BE2C (cell line): ENCODE results near the gene TAF5L.
"Not testable (repeated sequence)": the region's sequence is repeated elsewhere in the genome, so short reads cannot be mapped to it uniquely, and the experiment has no call there.

Source experiments
- DNase-seq: peaks from one replicate; pipeline ENCODE4 v3.0.0-alpha.2; 2020
- H3K27me3 ChIP-seq: fragments of 250-450 bp; sonication (Bioruptor Pico); 2 replicates; pipeline ENCODE4 v1.5.1; 2020; ENCODE audit warnings: mild to moderate bottlenecking
- H3K36me3 ChIP-seq: fragments of 250-450 bp; sonication (Bioruptor Pico); 2 replicates; pipeline ENCODE4 v1.5.1; 2020; ENCODE audit warnings: mild to moderate bottlenecking
- H3K4me1 ChIP-seq: fragments of 250-450 bp; sonication (Bioruptor Pico); 2 replicates; pipeline ENCODE4 v1.5.1; 2020
- H3K4me3 ChIP-seq: 2 replicates; pipeline ENCODE4 v1.5.1; 2011; ENCODE audit warnings: low read depth, low read length
- H3K9me3 ChIP-seq: fragments of 250-450 bp; sonication (Bioruptor Pico); 2 replicates; pipeline ENCODE4 v1.5.1; 2020
- TF ChIP-seq, protein P1 (sequence below): IDR thresholded peaks from 2 replicates; pipeline ENCODE4 v1.5.1; 2012; ENCODE audit warnings: mild to moderate bottlenecking, low read depth, low read length

Gene TAF5L

DNA sequence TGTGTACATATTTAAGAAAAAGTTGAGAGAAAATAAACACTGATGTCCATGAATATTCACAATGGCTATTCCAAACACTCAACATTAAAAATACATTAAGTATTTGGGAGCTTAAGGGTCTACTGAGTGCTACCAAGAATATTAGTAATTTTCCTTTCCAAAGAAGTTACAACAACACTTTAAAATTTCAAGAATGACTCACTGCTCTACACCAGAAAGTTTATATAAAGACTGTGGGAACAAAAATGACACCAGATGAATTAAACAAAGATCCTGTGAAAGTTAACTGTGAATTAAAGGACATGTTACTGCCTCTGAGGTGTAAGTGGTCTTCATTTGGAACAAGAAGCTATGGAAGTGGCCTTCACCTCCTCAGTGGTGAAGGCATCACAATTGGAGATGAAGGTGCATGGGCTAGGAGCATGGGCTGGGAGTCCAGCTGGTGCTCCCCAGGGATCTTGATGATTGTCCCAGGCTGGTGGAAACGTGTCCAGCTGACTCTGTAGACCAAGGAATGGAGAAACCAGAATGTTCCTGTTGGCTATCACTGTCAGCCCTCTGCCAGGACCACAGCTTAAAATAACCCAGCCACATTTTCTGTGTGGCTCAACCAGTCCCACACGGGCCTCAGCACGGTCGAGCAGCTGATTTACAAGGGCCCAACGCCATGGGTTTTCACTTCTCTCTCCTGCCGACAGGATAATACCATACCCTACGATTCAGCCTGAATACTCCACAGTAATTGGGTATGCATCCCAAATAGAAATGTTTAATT is 28.8 kb downstream of the TAF5L start:
- TF ChIP-seq, protein P1, sequence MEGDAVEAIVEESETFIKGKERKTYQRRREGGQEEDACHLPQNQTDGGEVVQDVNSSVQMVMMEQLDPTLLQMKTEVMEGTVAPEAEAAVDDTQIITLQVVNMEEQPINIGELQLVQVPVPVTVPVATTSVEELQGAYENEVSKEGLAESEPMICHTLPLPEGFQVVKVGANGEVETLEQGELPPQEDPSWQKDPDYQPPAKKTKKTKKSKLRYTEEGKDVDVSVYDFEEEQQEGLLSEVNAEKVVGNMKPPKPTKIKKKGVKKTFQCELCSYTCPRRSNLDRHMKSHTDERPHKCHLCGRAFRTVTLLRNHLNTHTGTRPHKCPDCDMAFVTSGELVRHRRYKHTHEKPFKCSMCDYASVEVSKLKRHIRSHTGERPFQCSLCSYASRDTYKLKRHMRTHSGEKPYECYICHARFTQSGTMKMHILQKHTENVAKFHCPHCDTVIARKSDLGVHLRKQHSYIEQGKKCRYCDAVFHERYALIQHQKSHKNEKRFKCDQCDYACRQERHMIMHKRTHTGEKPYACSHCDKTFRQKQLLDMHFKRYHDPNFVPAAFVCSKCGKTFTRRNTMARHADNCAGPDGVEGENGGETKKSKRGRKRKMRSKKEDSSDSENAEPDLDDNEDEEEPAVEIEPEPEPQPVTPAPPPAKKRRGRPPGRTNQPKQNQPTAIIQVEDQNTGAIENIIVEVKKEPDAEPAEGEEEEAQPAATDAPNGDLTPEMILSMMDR, result no peak
- Histone ChIP-seq H3K27me3 (no peaks in the 10 kb centered on the region), H3K4me1 (no peaks in the 10 kb centered on the region), H3K9me3 (no peaks in the 10 kb centered on the region), H3K4me3 (no peak overlapping the region), H3K36me3 (peaks cover 51% of the 10 kb centered on the region)
- no peak for DNase-seq

DNA sequence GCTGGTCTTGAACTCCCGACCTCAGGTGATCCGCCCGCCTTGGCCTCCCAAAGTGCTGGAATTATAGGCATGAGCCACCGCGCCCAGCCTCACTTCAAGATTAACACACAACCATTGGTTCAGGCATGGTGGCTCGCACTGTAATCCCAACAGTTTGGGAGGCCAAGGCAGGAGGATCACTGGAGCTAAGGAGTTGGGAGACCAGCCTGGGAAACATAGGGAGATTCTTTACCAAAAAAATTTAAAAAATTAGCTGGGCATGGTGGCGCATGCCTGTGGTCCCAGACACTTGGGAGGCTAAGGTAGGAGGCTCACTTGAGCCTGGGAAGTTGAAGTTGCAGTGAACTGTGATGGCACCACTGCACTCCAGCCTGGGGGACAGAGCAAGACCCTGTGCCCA is 30.0 kb downstream of the TAF5L start:
- not testable (repeated sequence) for H3K4me3 ChIP-seq, H3K27me3 ChIP-seq, DNase-seq, H3K4me1 ChIP-seq, H3K9me3 ChIP-seq
- H3K36me3 ChIP-seq, result peaks cover 39% of the 10 kb centered on the region

DNA sequence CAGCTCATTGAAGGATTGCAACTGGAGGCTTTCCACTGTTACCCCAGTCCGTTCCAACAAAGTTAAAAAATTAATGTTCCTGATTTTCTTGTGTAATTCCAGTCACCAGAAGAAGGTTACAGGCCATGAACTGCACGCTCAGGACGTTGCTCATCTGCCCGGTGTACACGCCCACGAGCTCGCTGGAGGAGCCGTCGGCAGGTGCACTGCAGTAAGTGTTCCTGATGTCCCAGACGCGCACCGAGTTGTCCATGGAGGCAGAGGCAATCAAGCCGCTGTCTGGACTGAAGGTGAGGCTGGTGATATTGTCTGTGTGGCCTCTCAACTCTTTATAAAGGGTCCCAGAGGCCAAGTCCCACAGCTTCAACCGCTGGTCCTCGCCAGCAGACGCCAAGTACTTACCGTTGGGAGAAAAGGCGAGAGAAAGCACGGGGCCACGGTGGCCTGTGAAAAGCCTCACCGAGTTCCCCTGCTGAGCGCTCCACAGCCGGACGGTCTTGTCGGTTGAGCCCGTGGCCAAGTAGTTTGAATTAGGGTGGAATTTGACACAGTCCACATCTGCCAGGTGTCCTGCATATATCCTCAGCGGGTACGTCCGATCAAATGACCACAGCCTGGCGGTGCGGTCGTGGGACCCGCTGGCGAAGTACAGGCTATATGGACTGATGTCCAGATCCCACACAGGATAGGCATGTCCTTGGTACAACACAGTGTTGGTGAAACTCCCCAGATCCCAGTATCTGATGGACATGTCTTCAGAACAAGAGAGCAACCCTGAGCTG is 31.5 kb downstream of the TAF5L start:
- Histone ChIP-seq H3K4me1 (no peaks in the 10 kb centered on the region), H3K9me3 (no peaks in the 10 kb centered on the region), H3K4me3 (no peak overlapping the region), H3K27me3 (no peaks in the 10 kb centered on the region), H3K36me3 (peaks cover 31% of the 10 kb centered on the region)
- TF ChIP-seq, protein P1, result no peak
- DNase-seq, result no peak

DNA sequence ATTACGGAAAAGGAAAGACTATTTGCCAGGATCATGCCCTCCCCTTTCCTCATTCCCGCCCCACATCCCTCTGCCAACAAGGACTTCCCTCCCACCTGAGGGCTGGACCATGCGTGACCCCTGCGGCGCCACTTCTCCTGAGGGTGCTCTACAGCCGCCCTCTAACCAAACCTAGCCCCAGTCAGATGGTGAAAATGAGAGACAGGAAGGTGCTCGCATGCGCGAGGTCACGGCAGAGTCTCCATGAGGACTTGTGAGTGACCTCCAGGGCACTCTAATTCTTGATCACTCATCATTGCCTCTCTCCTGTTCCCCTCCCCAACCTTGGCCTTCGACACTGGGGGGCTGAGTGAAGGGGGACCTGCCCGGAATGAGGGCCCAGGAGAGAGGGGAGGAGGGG is 32.1 kb downstream of the TAF5L start:
- Histone ChIP-seq H3K27me3 (no peaks in the 10 kb centered on the region), H3K9me3 (no peaks in the 10 kb centered on the region), H3K4me1 (no peaks in the 10 kb centered on the region), H3K36me3 (peaks cover 31% of the 10 kb centered on the region), H3K4me3 (no peak overlapping the region)
- DNase-seq, result no peak
- TF ChIP-seq, protein P1, result no peak

DNA sequence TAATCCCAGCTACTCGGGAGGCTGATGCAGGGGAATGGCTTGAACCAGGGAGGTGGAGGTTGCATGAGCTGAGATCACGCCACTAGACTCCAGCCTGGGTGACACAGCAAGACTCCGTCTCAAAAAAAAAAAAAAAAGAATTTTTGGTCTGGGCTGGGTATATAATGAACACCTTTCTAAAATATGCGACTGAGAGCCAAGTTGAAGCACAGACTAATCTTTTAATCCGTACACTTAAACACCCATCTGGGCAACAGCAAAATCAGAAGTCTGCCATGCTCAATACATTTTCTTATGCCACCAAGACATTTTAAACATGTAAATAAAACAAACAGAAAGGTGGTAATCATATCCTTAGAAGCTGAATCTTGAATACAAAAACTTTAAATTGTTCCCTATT is 35.8 kb downstream of the TAF5L start:
- no peaks in the 10 kb centered on the region for H3K27me3 ChIP-seq
- no peaks in the 10 kb centered on the region for H3K4me1 ChIP-seq
- H3K4me3 ChIP-seq, result no peak overlapping the region
- H3K9me3 ChIP-seq, result no peaks in the 10 kb centered on the region
- DNase-seq, result no peak
- H3K36me3 ChIP-seq, result peaks cover 13% of the 10 kb centered on the region
- TF ChIP-seq, protein P1, result no peak

DNA sequence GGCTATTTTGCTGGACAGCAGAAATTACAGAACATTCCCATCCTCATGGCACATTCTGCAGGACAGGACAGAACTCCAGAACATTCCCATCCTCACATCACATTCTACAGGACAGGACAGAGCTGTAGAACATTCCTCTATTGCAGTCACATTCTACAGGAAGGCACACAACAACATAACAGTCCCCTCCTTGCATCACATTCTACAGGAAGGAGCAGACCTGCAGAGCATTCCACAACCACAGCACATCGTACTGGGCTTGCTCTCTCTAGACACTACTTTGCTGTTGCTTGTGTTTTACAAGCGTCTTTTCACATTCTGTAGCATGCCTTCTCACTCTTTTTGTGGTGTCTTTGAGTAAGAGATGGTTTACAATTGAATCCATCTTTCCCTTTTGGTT is 40.6 kb downstream of the TAF5L start:
- no peaks in the 10 kb centered on the region for H3K27me3 ChIP-seq
- H3K36me3 ChIP-seq, result no peaks in the 10 kb centered on the region
- no peak overlapping the region for H3K4me3 ChIP-seq
- TF ChIP-seq, protein P1, result no peak
- no peaks in the 10 kb centered on the region for H3K4me1 ChIP-seq
- H3K9me3 ChIP-seq, result no peaks in the 10 kb centered on the region
- no peak for DNase-seq
